ENCODE results near the gene SPATC1L.

Gene SPATC1L

DNA sequence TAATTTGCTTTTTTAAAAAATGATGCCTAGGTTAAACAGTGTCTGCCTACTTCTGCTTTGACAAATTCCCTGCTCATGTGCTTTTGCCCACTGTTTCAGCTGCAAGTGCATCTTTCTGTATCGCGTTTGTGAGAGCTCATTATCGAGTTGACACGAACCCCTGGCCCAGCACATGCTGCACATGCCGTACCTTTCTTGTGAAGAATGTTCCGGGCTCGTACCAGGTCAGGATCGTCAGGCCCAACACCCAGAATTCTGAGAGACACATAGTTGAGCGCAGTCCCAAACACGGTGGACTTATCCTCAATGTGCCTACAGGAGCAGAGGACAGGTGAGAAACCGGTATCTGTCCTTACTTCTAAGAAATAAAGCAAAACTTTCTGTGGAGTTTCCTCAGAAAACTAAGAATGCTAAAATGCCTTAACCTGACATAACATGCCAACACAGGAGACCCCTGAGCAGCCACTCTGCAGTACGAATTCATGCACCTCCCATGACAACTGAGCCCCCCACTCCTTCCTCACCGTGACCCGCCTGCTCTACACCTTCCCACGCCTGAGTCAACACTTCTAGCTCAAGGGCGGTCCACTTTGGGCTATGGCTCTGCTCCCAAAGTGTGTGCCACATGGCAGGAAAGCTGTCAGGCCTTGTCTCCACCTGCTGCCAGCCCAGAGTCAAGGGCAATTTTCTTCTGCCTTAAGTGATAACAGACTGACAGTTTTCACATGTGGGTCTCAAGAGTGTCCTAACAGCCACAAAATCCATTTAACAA is 37.6 kb upstream of the SPATC1L start:
- H3K27ac ChIP-seq (ENCODE audit: low read length) = no peak overlapping the region
- no peak overlapping the region for H3K4me3 ChIP-seq (ENCODE audit: low read depth in 1 of 2, low read length in 2 of 2)
- no peaks in the 10 kb centered on the region for H3K9me3 ChIP-seq (ENCODE audit: control insufficient read depth in 1 of 2, low read length in 2 of 2)
- H3K36me3 ChIP-seq (ENCODE audit: control insufficient read depth in 1 of 2, insufficient read depth in 2 of 2, low read length in 2 of 2) = peaks cover 19 to 38% of the 10 kb centered on the region in 2 donors
- H3K4me1 ChIP-seq (ENCODE audit: control insufficient read depth in 1 of 2, insufficient read depth in 2 of 2, low read length in 2 of 2) = peaks cover 7% of the 10 kb centered on the region in 2 donors
- no peaks in the 10 kb centered on the region for H3K27me3 ChIP-seq (ENCODE audit: low read depth, low read length)

DNA sequence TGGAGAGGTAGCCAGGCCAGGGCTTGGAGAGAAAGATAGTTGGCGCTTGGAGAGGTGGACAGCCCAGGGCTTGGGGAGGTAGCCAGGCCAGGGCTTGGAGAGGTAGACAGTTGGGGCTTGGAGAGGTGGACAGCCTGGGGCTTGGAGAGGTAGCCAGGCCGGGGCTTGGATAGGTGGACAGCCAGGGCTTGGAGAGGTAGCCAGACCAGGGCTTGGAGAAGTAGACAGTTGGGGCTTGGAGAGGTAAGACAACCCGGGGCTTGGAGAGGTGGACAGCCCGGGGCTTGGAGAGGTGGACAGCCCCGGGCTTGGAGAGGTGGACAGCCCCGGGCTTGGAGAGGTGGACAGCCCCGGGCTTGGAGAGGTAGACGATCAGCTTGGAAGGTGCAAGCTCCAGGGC is 36.6 kb upstream of the SPATC1L start:
- Histone ChIP-seq H3K27ac (ENCODE audit: low read length) (no peak overlapping the region), H3K36me3 (ENCODE audit: control insufficient read depth in 1 of 2, insufficient read depth in 2 of 2, low read length in 2 of 2) (peaks cover 19 to 46% of the 10 kb centered on the region in 2 donors)

DNA sequence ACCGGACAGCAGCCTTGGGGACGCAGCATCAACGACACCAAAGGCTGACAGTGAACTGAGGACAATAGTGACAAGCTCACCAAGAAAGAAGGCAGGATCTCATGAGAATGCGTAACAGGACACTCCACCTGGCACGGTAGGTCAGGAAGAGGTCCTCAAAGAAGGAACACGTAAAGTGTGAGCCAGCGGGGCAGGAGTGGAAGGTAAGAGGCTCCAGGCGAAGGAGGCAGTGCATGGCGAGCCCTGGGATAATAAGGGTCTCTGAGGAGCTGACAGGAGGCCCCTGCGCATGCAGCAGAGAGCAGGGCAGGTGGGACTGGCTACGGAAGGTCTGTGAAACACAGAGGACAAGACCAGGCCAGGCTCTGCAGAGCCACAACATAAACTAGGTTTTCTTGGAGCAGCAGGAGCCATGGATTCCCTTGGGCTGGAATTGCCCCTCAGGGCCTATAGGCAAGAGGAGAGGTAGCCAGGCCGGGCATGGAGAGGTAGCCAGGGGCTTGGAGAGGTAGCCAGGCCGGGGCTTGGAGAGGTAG is 36.1 kb upstream of the SPATC1L start:
- Histone ChIP-seq H3K4me3 (ENCODE audit: low read depth in 1 of 2, low read length in 2 of 2) (no peak overlapping the region), H3K36me3 (ENCODE audit: control insufficient read depth in 1 of 2, insufficient read depth in 2 of 2, low read length in 2 of 2) (peaks cover 19 to 51% of the 10 kb centered on the region in 2 donors), H3K27ac (ENCODE audit: low read length) (no peak overlapping the region), H3K4me1 (ENCODE audit: control insufficient read depth in 1 of 2, insufficient read depth in 2 of 2, low read length in 2 of 2) (no peaks in the 10 kb centered on the region), H3K27me3 (ENCODE audit: low read depth, low read length) (no peaks in the 10 kb centered on the region), H3K9me3 (ENCODE audit: control insufficient read depth in 1 of 2, low read length in 2 of 2) (no peaks in the 10 kb centered on the region)

More for the DNA sequence above, 36.6 kb upstream of the SPATC1L start:
- H3K4me1 ChIP-seq (ENCODE audit: control insufficient read depth in 1 of 2, insufficient read depth in 2 of 2, low read length in 2 of 2) = no peaks in the 10 kb centered on the region
- no peak overlapping the region for H3K4me3 ChIP-seq (ENCODE audit: low read depth in 1 of 2, low read length in 2 of 2)
- no peaks in the 10 kb centered on the region for H3K9me3 ChIP-seq (ENCODE audit: control insufficient read depth in 1 of 2, low read length in 2 of 2)
- no peaks in the 10 kb centered on the region for H3K27me3 ChIP-seq (ENCODE audit: low read depth, low read length)

GRCh38 chr21:46219591-46220239 is 35.5 kb upstream of the SPATC1L start:
- Histone ChIP-seq H3K4me1 (ENCODE audit: control insufficient read depth in 1 of 2, insufficient read depth in 2 of 2, low read length in 2 of 2) (no peaks in the 10 kb centered on the region), H3K36me3 (ENCODE audit: control insufficient read depth in 1 of 2, insufficient read depth in 2 of 2, low read length in 2 of 2) (peaks cover 19 to 51% of the 10 kb centered on the region in 2 donors), H3K4me3 (ENCODE audit: low read depth in 1 of 2, low read length in 2 of 2) (no peak overlapping the region), H3K27me3 (ENCODE audit: low read depth, low read length) (no peaks in the 10 kb centered on the region), H3K27ac (ENCODE audit: low read length) (no peak overlapping the region), H3K9me3 (ENCODE audit: control insufficient read depth in 1 of 2, low read length in 2 of 2) (no peaks in the 10 kb centered on the region)

DNA sequence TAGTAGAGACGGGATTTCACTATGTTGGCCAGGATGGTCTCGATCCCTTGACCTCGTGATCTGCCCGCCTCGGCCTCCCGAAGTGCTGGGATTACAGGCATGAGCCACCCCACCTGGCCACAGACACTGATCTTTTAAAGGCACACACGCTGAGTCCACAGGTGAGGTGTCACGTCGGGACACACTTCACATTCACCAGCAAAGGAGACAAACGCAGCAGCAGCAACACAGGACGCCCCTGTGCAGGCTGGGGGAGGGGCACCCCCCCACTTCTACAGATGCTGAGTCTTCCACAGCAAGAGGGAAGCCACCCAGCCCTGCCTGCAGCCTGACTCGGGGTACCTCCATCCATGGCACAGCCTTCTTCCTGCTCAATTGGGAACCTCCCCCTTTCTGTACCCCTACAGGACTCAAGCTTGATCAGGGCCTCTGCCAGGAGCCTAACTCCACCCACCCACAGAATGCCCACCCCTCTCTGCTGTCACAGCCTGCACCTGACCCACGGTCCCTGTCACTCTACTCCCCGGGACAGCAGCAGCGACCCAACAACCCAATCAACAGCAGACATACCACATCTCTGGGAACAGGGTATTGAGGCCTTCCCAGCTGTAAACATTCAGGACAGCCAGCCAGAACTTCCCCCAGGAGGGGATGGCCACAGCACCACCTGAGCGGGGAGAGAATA is 34.8 kb upstream of the SPATC1L start:
- H3K4me3 ChIP-seq (ENCODE audit: low read depth in 1 of 2, low read length in 2 of 2) = no peak overlapping the region
- no peaks in the 10 kb centered on the region for H3K4me1 ChIP-seq (ENCODE audit: control insufficient read depth in 1 of 2, insufficient read depth in 2 of 2, low read length in 2 of 2)
- peaks cover 19 to 51% of the 10 kb centered on the region in 2 donors for H3K36me3 ChIP-seq (ENCODE audit: control insufficient read depth in 1 of 2, insufficient read depth in 2 of 2, low read length in 2 of 2)
- no peak overlapping the region for H3K27ac ChIP-seq (ENCODE audit: low read length)
- H3K9me3 ChIP-seq (ENCODE audit: control insufficient read depth in 1 of 2, low read length in 2 of 2) = no peaks in the 10 kb centered on the region
- H3K27me3 ChIP-seq (ENCODE audit: low read depth, low read length) = no peaks in the 10 kb centered on the region

DNA sequence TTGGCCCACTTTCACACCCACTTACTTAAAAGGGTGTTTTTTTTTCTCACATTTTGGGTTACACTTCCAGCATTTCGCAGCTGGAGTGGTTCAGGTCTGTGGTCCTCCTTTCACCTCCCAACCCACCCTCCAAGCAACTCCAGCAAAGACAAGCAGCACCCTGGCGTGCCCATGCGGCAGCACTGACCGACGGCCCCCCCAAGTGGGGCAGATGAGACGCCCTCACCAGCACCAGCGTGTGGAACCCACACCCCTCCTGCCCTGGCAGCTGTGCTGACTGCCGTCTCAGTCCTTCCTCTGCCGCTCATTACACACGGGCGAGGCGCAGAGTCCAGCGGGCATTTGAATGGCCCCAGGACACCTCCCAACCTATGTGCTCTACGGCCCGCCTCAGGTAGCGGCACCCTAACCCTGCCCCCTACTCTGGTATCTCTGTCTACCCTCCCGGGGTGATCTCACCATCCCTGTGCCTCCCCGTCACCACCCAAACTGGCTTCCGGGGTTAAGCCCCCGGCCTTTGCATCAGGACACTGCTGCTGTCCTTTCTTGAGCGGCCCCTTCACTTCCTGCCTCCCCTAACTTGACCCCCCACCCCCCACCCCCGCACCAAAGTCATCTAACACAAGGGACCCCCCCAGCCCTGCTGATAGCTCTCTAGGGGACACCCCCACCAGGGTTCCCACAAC is 33.4 kb upstream of the SPATC1L start:
- Histone ChIP-seq H3K36me3 (ENCODE audit: control insufficient read depth in 1 of 2, insufficient read depth in 2 of 2, low read length in 2 of 2) (peaks cover 16 to 49% of the 10 kb centered on the region in 2 donors), H3K9me3 (ENCODE audit: control insufficient read depth in 1 of 2, low read length in 2 of 2) (no peaks in the 10 kb centered on the region), H3K27ac (ENCODE audit: low read length) (no peak overlapping the region), H3K4me1 (ENCODE audit: control insufficient read depth in 1 of 2, insufficient read depth in 2 of 2, low read length in 2 of 2) (no peaks in the 10 kb centered on the region), H3K4me3 (ENCODE audit: low read depth in 1 of 2, low read length in 2 of 2) (no peak overlapping the region), H3K27me3 (ENCODE audit: low read depth, low read length) (no peaks in the 10 kb centered on the region)

- H3K36me3 ChIP-seq (ENCODE audit: control insufficient read depth in 1 of 2, insufficient read depth in 2 of 2, low read length in 2 of 2) = peaks cover 9 to 49% of the 10 kb centered on the region in 2 donors
- no peaks in the 10 kb centered on the region for H3K4me1 ChIP-seq (ENCODE audit: control insufficient read depth in 1 of 2, insufficient read depth in 2 of 2, low read length in 2 of 2)
- H3K27ac ChIP-seq (ENCODE audit: low read length) = no peak overlapping the region
These were observed 32.0 kb upstream of the SPATC1L start for GRCh38 chr21:46216132-46216747.

DNA sequence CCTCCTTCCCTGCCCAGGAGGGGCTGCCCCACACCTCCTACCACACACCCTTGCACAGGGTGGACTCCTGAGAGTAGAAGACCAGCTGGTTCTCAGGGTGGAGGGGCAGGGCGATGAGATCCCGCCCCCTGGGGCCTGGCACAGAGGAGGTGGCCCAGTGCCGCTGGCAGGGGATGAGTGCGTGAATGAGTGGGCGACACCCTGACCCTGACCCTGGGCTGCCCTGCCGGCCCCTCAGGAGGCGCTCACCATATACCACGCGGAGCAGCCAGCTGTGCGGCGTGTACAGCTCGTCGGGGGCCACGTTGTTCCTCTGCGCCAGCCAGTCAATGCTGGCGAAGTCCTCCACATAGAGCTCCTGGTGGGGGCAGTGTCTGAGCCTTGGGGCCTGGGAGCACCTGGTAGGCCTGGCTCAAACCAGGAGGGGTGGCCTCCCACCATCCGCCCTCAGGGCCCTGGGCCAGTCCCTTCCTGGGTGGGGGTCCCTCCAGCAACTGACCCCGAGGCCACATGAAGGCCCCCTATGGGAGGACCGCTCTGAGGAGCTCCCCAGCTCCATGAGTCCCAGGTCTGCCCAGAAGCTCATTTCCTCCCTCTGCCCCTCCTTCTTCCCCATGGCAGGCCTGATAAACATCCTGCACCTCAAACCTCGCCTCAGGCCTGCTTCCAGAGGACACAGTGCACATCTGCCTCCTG is 31.3 kb upstream of the SPATC1L start:
- no peak overlapping the region for H3K4me3 ChIP-seq (ENCODE audit: low read depth in 1 of 2, low read length in 2 of 2)
- H3K9me3 ChIP-seq (ENCODE audit: control insufficient read depth in 1 of 2, low read length in 2 of 2) = no peaks in the 10 kb centered on the region
- H3K27ac ChIP-seq (ENCODE audit: low read length) = no peak overlapping the region
- no peaks in the 10 kb centered on the region for H3K4me1 ChIP-seq (ENCODE audit: control insufficient read depth in 1 of 2, insufficient read depth in 2 of 2, low read length in 2 of 2)
- H3K36me3 ChIP-seq (ENCODE audit: control insufficient read depth in 1 of 2, insufficient read depth in 2 of 2, low read length in 2 of 2) = peaks cover 9 to 52% of the 10 kb centered on the region in 2 donors
- H3K27me3 ChIP-seq (ENCODE audit: low read depth, low read length) = no peaks in the 10 kb centered on the region

More at GRCh38 chr21:46216132-46216747, 32.0 kb upstream of the SPATC1L start:
- H3K4me3 ChIP-seq (ENCODE audit: low read depth in 1 of 2, low read length in 2 of 2) = no peak overlapping the region
- no peaks in the 10 kb centered on the region for H3K27me3 ChIP-seq (ENCODE audit: low read depth, low read length)
- no peaks in the 10 kb centered on the region for H3K9me3 ChIP-seq (ENCODE audit: control insufficient read depth in 1 of 2, low read length in 2 of 2)

DNA sequence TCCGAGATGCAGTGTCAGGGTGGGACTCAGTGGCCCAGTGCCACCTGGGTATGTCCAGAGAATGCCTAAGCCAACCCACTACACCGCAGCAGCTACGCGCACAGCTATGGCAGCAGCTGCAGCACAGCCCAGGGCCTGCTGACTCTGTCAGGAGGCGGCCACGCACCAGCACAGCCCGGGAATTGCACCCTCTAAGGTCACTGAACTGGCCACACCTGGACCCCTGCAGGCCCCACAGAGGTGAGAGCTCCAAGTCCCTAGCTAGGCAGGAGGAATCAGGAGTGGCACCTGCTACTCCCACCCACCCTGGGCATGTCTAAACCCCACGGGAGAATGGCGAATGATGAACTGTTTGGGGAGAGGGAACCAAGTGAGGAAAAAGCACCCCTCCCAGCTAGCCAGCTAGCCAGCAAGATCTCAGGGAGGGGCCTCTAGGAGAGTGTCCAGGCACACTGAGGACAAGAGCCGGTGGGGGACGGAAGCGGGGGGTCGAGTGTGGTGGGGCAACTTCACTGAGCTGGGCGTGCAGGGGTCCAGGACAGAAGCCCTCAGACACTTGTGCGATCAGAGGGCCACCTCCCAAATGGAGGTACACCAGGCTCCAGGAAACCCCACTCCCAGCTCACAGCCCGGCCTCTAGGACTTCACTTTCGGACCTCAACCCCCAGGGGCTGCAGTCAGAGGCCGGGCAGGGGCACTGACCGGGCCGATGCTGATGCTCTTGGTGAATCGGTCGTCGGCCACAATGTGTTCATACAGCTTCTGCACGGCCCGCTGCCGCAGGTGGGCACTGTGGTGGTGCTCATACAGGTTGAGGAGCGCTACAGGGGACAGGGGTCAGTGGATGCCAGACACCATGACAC is 30.4 kb upstream of the SPATC1L start:
- H3K27ac ChIP-seq (ENCODE audit: low read length) = no peak overlapping the region
- H3K9me3 ChIP-seq (ENCODE audit: control insufficient read depth in 1 of 2, low read length in 2 of 2) = no peaks in the 10 kb centered on the region
- H3K36me3 ChIP-seq (ENCODE audit: control insufficient read depth in 1 of 2, insufficient read depth in 2 of 2, low read length in 2 of 2) = peaks cover 3 to 51% of the 10 kb centered on the region in 2 donors
- H3K4me3 ChIP-seq (ENCODE audit: low read depth in 1 of 2, low read length in 2 of 2) = no peak overlapping the region
- no peaks in the 10 kb centered on the region for H3K27me3 ChIP-seq (ENCODE audit: low read depth, low read length)
- H3K4me1 ChIP-seq (ENCODE audit: control insufficient read depth in 1 of 2, insufficient read depth in 2 of 2, low read length in 2 of 2) = no peaks in the 10 kb centered on the region

Data from muscle layer of duodenum (tissue), 2 donors.